PC-3 (cell line): Measurements from ENCODE around the gene RBBP9. TPM values are rescaled to one million over a fixed set of nuclear protein-coding genes. Genes with fewer than 3 reads are reported as not detected.
A peak's percentile ranks its signal among the peaks of the same experiment; 100 is the strongest.

Source experiments
- ATAC-seq: fragments of 200-7000 bp; cut with Tn5 transposase; 2 replicates; pipeline ENCODE4 v1.9.1; 2020; ENCODE audit warnings: mild to moderate bottlenecking, moderate library complexity
- BruUV-seq: library from RNA; stranded (reverse); fragments of 400-500 nt; replicated peaks from 2 replicates; lab custom pipeline; 2021; lab: Mats Ljungman, UMichigan
- CTCF ChIA-PET: fragments of 300-600 bp; sonication (Branson Sonifier 250); formaldehyde crosslinking; loops from one replicate; lab custom pipeline; 2022; ENCODE audit warnings: antibody characterized with exemption; lab: Charles Lee
- POLR2A ChIA-PET: fragments of 300-600 bp; sonication (Branson Sonifier 250); formaldehyde crosslinking; loops from one replicate; lab custom pipeline; 2022; ENCODE audit warnings: antibody characterized with exemption; ENCODE audit not compliant: unreplicated experiment; lab: Charles Lee
- DNase-seq: peaks from one replicate; pipeline ENCODE4 v3.0.0-alpha.2; 2015
- H2AFZ ChIP-seq: fragments of 300-600 bp; sonication (generic); 2 replicates; pipeline ENCODE4 v1.6.0; 2016; ENCODE audit warnings: antibody characterized with exemption, low read length
- H3F3A ChIP-seq: fragments of 300-600 bp; sonication (generic); one replicate; pipeline ENCODE4 v1.6.0; 2017; ENCODE audit warnings: antibody characterized with exemption, low read length, control low read depth, mild to moderate bottlenecking; ENCODE audit not compliant: unreplicated experiment
- H3K27ac ChIP-seq: fragments of 300-600 bp; sonication (generic); 2 replicates; pipeline ENCODE4 v1.5.1; 2016; ENCODE audit warnings: mild to moderate bottlenecking, low read length
- H3K27me3 ChIP-seq: fragments of 300-600 bp; sonication (generic); 2 replicates; pipeline ENCODE4 v1.6.1; 2016; ENCODE audit warnings: low read length, mixed read lengths
- H3K36me3 ChIP-seq: fragments of 300-600 bp; sonication (generic); 2 replicates; pipeline ENCODE4 v1.6.1; 2016; ENCODE audit warnings: low read depth, mixed run types, low read length, mixed read lengths
- H3K4me1 ChIP-seq: fragments of 300-600 bp; sonication (generic); 2 replicates; pipeline ENCODE4 v1.5.1; 2016; ENCODE audit warnings: low read length; ENCODE audit not compliant: insufficient read depth
- H3K4me2 ChIP-seq: fragments of 300-600 bp; sonication (generic); 2 replicates; pipeline ENCODE4 v1.6.0; 2016; ENCODE audit warnings: low read length
- H3K4me3 ChIP-seq: fragments of 300-600 bp; sonication (generic); 2 replicates; pipeline ENCODE4 v1.5.1; 2016; ENCODE audit warnings: mild to moderate bottlenecking, low read length, mixed read lengths
- H3K79me2 ChIP-seq: fragments of 300-600 bp; sonication (generic); 2 replicates; pipeline ENCODE4 v1.6.1; 2017; ENCODE audit warnings: low read length, mixed read lengths
- H3K9ac ChIP-seq: fragments of 300-600 bp; sonication (generic); 2 replicates; pipeline ENCODE4 v1.6.0; 2016; ENCODE audit warnings: mild to moderate bottlenecking, low read length
- H3K9me2 ChIP-seq: fragments of 300-600 bp; sonication (generic); replicated peaks from 2 replicates; pipeline ENCODE4 v1.6.1; 2016; ENCODE audit warnings: mixed run types, low read length, mixed read lengths
- H3K9me3 ChIP-seq: fragments of 300-600 bp; sonication (generic); 2 replicates; pipeline ENCODE4 v1.6.1; 2016; ENCODE audit warnings: low read length, mixed read lengths
- H4K20me1 ChIP-seq: fragments of 300-600 bp; sonication (generic); 2 replicates; pipeline ENCODE4 v1.6.1; 2016; ENCODE audit warnings: low read length, mixed read lengths
- EZH2 ChIP-seq: fragments of 300-600 bp; sonication (generic); IDR thresholded peaks from one replicate; pipeline ENCODE4 v1.6.1; 2017; ENCODE audit warnings: antibody characterized with exemption, mild to moderate bottlenecking, low read length; ENCODE audit not compliant: unreplicated experiment
- EZH2phosphoT487 ChIP-seq: fragments of 300-600 bp; sonication (generic); IDR thresholded peaks from 2 replicates; pipeline ENCODE4 v1.6.1; 2018; ENCODE audit warnings: mild to moderate bottlenecking, antibody characterized with exemption, low read length, borderline replicate concordance
- intact Hi-C: fragments of 100-400 bp; cut with micrococcal nuclease; formaldehyde crosslinking; loops from 2 replicates; pipeline ENCODE4 v1.9.0; 2023
- total RNA-seq: library from RNA; depleted of rRNA; stranded (reverse); fragments of >200 nt; gene quantifications from 2 replicates; pipeline ENCODE4 v1.2.3, GENCODE V29; 2014
- TF ChIP-seq, protein P1 (sequence below): fragments of 300-600 bp; sonication (generic); conservative IDR thresholded peaks from 2 replicates; pipeline ENCODE4 v1.5.1; 2017; ENCODE audit warnings: antibody characterized with exemption, low read depth, mild to moderate bottlenecking, low read length

The RBBP9 gene
- total RNA-seq, 1 experiment from 2014 or later, result 22.8 TPM

- ATAC-seq (no peak), DNase-seq (no peak)
- Histone ChIP-seq H3K27ac (no peak overlapping the region), H3K27me3 (no peaks in the 10 kb centered on the region), H3K4me2 (no peak overlapping the region), H3K4me3 (no peak overlapping the region), H3K4me1 (peaks cover 7% of the 10 kb centered on the region), H3F3A (no peaks in the 10 kb centered on the region), H3K79me2 (no peaks in the 10 kb centered on the region), H3K36me3 (peaks cover 72% of the 10 kb centered on the region), H4K20me1 (no peaks in the 10 kb centered on the region), H3K9me2 (no peaks in the 10 kb centered on the region), H3K9ac (no peak overlapping the region), H3K9me3 (no peaks in the 10 kb centered on the region), H2AFZ (no peak overlapping the region)
- intact Hi-C loops, result no loop called here
- TF ChIP-seq EZH2 (no peak), EZH2phosphoT487 (no peak)
- TF ChIP-seq, protein P1, sequence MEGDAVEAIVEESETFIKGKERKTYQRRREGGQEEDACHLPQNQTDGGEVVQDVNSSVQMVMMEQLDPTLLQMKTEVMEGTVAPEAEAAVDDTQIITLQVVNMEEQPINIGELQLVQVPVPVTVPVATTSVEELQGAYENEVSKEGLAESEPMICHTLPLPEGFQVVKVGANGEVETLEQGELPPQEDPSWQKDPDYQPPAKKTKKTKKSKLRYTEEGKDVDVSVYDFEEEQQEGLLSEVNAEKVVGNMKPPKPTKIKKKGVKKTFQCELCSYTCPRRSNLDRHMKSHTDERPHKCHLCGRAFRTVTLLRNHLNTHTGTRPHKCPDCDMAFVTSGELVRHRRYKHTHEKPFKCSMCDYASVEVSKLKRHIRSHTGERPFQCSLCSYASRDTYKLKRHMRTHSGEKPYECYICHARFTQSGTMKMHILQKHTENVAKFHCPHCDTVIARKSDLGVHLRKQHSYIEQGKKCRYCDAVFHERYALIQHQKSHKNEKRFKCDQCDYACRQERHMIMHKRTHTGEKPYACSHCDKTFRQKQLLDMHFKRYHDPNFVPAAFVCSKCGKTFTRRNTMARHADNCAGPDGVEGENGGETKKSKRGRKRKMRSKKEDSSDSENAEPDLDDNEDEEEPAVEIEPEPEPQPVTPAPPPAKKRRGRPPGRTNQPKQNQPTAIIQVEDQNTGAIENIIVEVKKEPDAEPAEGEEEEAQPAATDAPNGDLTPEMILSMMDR, result no peak
- ChIA-PET POLR2A (no interaction called here), CTCF (no interaction called here)
- no TSS peak for BruUV-seq
Measured at GRCh38 chr20:18532626-18533025, 35.6 kb upstream of the RBBP9 start.

DNA sequence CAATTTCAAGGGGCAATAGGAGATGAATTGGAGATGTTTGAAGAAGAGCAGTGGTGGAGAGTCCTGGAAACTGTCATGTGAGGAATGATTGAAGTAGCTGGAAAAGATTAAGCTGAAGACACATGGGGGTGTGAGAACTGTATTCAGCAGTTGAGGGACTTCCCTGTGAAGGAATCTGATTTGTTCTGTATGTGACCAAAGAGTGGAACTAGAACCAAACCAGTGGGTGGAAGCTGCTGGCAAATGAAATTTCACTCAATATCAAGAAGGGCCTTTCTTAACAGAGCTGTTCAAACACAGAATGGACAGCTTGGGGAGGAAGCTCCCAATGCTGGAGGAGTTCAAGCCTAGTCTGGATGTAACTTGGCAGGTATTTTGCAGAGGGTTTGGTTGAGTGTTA lies 32.0 kb upstream of the RBBP9 start:
- no peak overlapping the region for H2AFZ ChIP-seq
- H4K20me1 ChIP-seq, result no peaks in the 10 kb centered on the region
- H3K4me3 ChIP-seq, result no peak overlapping the region
- ATAC-seq (no peak), DNase-seq (no peak)
- H3K27ac ChIP-seq, result no peak overlapping the region
- H3K4me2 ChIP-seq, result no peak overlapping the region
- no peaks in the 10 kb centered on the region for H3K9me2 ChIP-seq
- H3K79me2 ChIP-seq, result no peaks in the 10 kb centered on the region
- H3F3A ChIP-seq, result no peaks in the 10 kb centered on the region
- peaks cover 84% of the 10 kb centered on the region for H3K36me3 ChIP-seq
- POLR2A ChIA-PET, result no interaction called here
- intact Hi-C loops, result no loop called here
- TF ChIP-seq EZH2, result no peak
- TF ChIP-seq EZH2phosphoT487, result no peak
- TF ChIP-seq, protein P1, result no peak
- no peaks in the 10 kb centered on the region for H3K9me3 ChIP-seq
- no peaks in the 10 kb centered on the region for H3K27me3 ChIP-seq
- CTCF ChIA-PET, result no interaction called here
- no peak overlapping the region for H3K9ac ChIP-seq
- BruUV-seq, result no TSS peak
- H3K4me1 ChIP-seq, result peaks cover 27% of the 10 kb centered on the region

DNA sequence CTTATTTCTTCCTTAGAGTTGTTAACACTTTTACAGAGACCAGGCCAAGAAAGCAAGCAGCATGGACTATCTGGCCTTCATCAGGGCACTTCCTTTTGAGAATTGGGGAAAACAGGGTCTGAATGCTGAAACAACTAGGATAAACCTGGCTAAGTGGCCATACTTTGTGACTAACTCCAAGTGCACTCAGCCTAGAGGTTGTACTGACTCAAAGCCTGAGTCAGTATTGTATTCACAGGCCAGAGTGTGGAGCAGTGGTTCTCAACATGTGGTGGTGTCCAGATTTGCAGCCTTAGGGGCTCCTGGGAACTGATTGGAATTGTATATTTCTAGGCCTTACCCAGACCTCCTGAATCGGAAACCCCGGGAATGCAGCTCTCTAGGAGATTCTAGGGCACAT lies 30.8 kb upstream of the RBBP9 start:
- Histone ChIP-seq H2AFZ (no peak overlapping the region), H3K4me2 (no peak overlapping the region), H4K20me1 (no peaks in the 10 kb centered on the region), H3K36me3 (peaks cover 73% of the 10 kb centered on the region), H3K9ac (0 out of 2 replicates have a peak overlapping the region, but pooled peaks have one; percentile 6), H3K79me2 (no peaks in the 10 kb centered on the region), H3K4me3 (no peak overlapping the region), H3K9me2 (no peaks in the 10 kb centered on the region), H3K27ac (peak overlapping the region; percentile 52), H3K4me1 (peaks cover 31% of the 10 kb centered on the region), H3K9me3 (no peaks in the 10 kb centered on the region), H3F3A (no peaks in the 10 kb centered on the region), H3K27me3 (no peaks in the 10 kb centered on the region)
- CTCF ChIA-PET, result no interaction called here
- peak; percentile 73 for DNase-seq
- no TSS peak for BruUV-seq
- intact Hi-C loops, result no loop called here
- TF ChIP-seq EZH2phosphoT487 (no peak), EZH2 (no peak)
- TF ChIP-seq, protein P1, result no peak
- ATAC-seq, result peak; percentile 44; the same call in 1 of the 2 replicates
- POLR2A ChIA-PET, result no interaction called here
